OCI-LY3 (cell line): ENCODE measurements around the gene MAP1B.

Experiments
- H2AFZ ChIP-seq: fragments of 200-600, 300-600 bp; shearing (Covaris generic); 2 replicates; pipeline ENCODE4 v1.6.0; 2014; ENCODE audit warnings: antibody characterized with exemption, low read depth, low read length
- H3K27ac ChIP-seq: fragments of 200-600, 300-600 bp; sonication (generic); 2 replicates; pipeline ENCODE4 v1.5.1; 2014; ENCODE audit warnings: mild to moderate bottlenecking, low read length, moderate library complexity, mixed read lengths
- H3K27me3 ChIP-seq: fragments of 200-600, 300-600 bp; sonication (generic); 2 replicates; pipeline ENCODE4 v1.6.1; 2014; ENCODE audit warnings: low read depth, low read length, mixed read lengths
- H3K36me3 ChIP-seq: fragments of 200-600, 300-600 bp; sonication (generic); replicated peaks from 2 replicates; pipeline ENCODE3; 2014; ENCODE audit warnings: low read depth, low read length, mixed read lengths
- H3K4me1 ChIP-seq: fragments of 300-600, 200-600 bp; sonication (generic); 2 replicates; pipeline ENCODE4 v1.6.1; 2014; ENCODE audit warnings: low read length, mixed read lengths
- H3K4me2 ChIP-seq: fragments of 200-600, 300-600 bp; sonication (generic); 2 replicates; pipeline ENCODE4 v1.6.1; 2014; ENCODE audit warnings: low read length, mixed read lengths
- H3K4me3 ChIP-seq: fragments of 300-600, 200-600 bp; sonication (generic); 2 replicates; pipeline ENCODE4 v1.5.1; 2014; ENCODE audit warnings: antibody characterized with exemption, mild to moderate bottlenecking, low read length, moderate library complexity
- H3K79me2 ChIP-seq: fragments of 300-600, 200-600 bp; shearing (Covaris generic); 2 replicates; pipeline ENCODE4 v1.6.1; 2014; ENCODE audit warnings: mild to moderate bottlenecking, low read length, mixed read lengths
- H3K9ac ChIP-seq: fragments of 300-600, 200-600 bp; shearing (Covaris generic); 2 replicates; pipeline ENCODE4 v1.6.0; 2014; ENCODE audit warnings: mild to moderate bottlenecking, low read length, moderate library complexity
- H3K9me3 ChIP-seq: fragments of 200-600, 300-600 bp; shearing (Covaris generic); 2 replicates; pipeline ENCODE4 v1.6.1; 2014; ENCODE audit warnings: low read length, mixed read lengths; ENCODE audit not compliant: insufficient read depth
- H4K20me1 ChIP-seq: fragments of 200-600, 300-600 bp; sonication (generic); 2 replicates; pipeline ENCODE4 v1.6.1; 2016; ENCODE audit warnings: low read length, mixed read lengths; ENCODE audit not compliant: insufficient read depth
- CTCF ChIP-seq: fragments of 200-600, 300-600 bp; sonication (generic); IDR thresholded peaks from 2 replicates; pipeline ENCODE4 v1.5.1; 2014; ENCODE audit warnings: antibody characterized with exemption, low read length, low read depth
- EZH2phosphoT487 ChIP-seq: fragments of 200-600 bp; shearing (Covaris generic); IDR thresholded peaks from 2 replicates; pipeline ENCODE4 v1.6.1; 2018; ENCODE audit warnings: antibody characterized with exemption, mixed run types, low read depth

The MAP1B gene

GRCh38 chr5:72121052-72121779, 13.9 kb downstream of the MAP1B start:
- Histone ChIP-seq H3K36me3 (no peaks in the 10 kb centered on the region), H4K20me1 (no peaks in the 10 kb centered on the region), H3K4me1 (no peaks in the 10 kb centered on the region), H3K4me3 (no peak overlapping the region), H3K79me2 (no peaks in the 10 kb centered on the region), H3K27me3 (peaks cover 14% of the 10 kb centered on the region; the same call in 1 of the 2 replicates), H3K9me3 (no peaks in the 10 kb centered on the region), H3K9ac (no peak overlapping the region), H3K27ac (no peak overlapping the region), H3K4me2 (no peak overlapping the region), H2AFZ (no peak overlapping the region)
- TF ChIP-seq EZH2phosphoT487 (no peak), CTCF (no peak)

- Histone ChIP-seq H2AFZ (no peak overlapping the region), H3K36me3 (no peaks in the 10 kb centered on the region), H3K79me2 (no peaks in the 10 kb centered on the region), H3K27me3 (peaks cover 21% of the 10 kb centered on the region), H3K9me3 (no peaks in the 10 kb centered on the region), H3K4me3 (no peak overlapping the region), H3K27ac (no peak overlapping the region), H4K20me1 (no peaks in the 10 kb centered on the region), H3K4me2 (no peak overlapping the region), H3K4me1 (no peaks in the 10 kb centered on the region), H3K9ac (no peak overlapping the region)
- TF ChIP-seq EZH2phosphoT487 = no peak
- TF ChIP-seq CTCF = no peak
Measured at GRCh38 chr5:72121780-72122445, 14.6 kb downstream of the MAP1B start.

- Histone ChIP-seq H3K27me3 (peaks cover 23% of the 10 kb centered on the region), H3K9me3 (no peaks in the 10 kb centered on the region), H2AFZ (no peak overlapping the region), H3K9ac (no peak overlapping the region), H4K20me1 (no peaks in the 10 kb centered on the region), H3K4me3 (no peak overlapping the region), H3K36me3 (no peaks in the 10 kb centered on the region), H3K27ac (no peak overlapping the region), H3K79me2 (no peaks in the 10 kb centered on the region), H3K4me2 (no peak overlapping the region), H3K4me1 (no peaks in the 10 kb centered on the region)
- TF ChIP-seq EZH2phosphoT487 = no peak
- TF ChIP-seq CTCF = no peak
Measured at GRCh38 chr5:72122602-72123001, 15.3 kb downstream of the MAP1B start.

GRCh38 chr5:72123764-72124376, 16.6 kb downstream of the MAP1B start:
- H3K4me2 ChIP-seq = no peak overlapping the region
- no peak overlapping the region for H3K9ac ChIP-seq
- no peaks in the 10 kb centered on the region for H4K20me1 ChIP-seq
- no peak for TF ChIP-seq EZH2phosphoT487
- no peak for TF ChIP-seq CTCF
- no peaks in the 10 kb centered on the region for H3K36me3 ChIP-seq
- H3K4me3 ChIP-seq = no peak overlapping the region
- no peak overlapping the region for H2AFZ ChIP-seq
- H3K27ac ChIP-seq = no peak overlapping the region
- no peaks in the 10 kb centered on the region for H3K4me1 ChIP-seq
- H3K9me3 ChIP-seq = no peaks in the 10 kb centered on the region
- peaks cover 19% of the 10 kb centered on the region for H3K27me3 ChIP-seq
- no peaks in the 10 kb centered on the region for H3K79me2 ChIP-seq
